Renal pelvis (tissue), 12 donors: ENCODE data around the gene RSU1. TPM values are rescaled to one million over a fixed set of nuclear protein-coding genes. Genes with fewer than 3 reads are reported as not detected.

Experiments
- DNase-seq: peaks from one replicate; pipeline ENCODE4 v3.0.0-alpha.2; 2013
- long read RNA-seq, 16 experiments: transcript quantifications; one replicate each; lab custom pipeline, GENCODE V29; 2026
- polyA plus RNA-seq, 3 donors: library from polyadenylated mRNA; unstranded; fragments of 120-200 nt; gene quantifications; one replicate each; pipeline ENCODE4 v1.2.1, GENCODE V29; 2013; ENCODE audit not compliant: insufficient read length in 3 of 3

Gene RSU1
- 10 to 100 TPM; 68.5 to 72.9 (median 69.7) TPM for polyA plus RNA-seq
- long read RNA-seq, donor 1, transcript RSU1-205 (8 exons, 3,639 nt): minor isoform, 7 of 42 reads
- long read RNA-seq, donor 1, transcript RSU1-201 (9 exons, 3,834 nt): major isoform, 30 of 42 reads
- long read RNA-seq, donor 1, transcript RSU1-203 (8 exons, 3,919 nt): minor isoform, 5 of 42 reads
- long read RNA-seq, donor 1, partial matches to known transcripts: 0 of 42 reads
- long read RNA-seq, donor 1, other reads (novel, unspliced or antisense): 0 of 42 reads
- long read RNA-seq, donor 2, transcript RSU1-203 (8 exons, 3,919 nt): minor isoform, 6 of 47 reads
- long read RNA-seq, donor 2, transcript RSU1-201 (9 exons, 3,834 nt): major isoform, 27 of 47 reads
- long read RNA-seq, donor 2, transcript RSU1-205 (8 exons, 3,639 nt): minor isoform, 9 of 47 reads
- long read RNA-seq, donor 2, partial matches to known transcripts: 5 of 47 reads
- long read RNA-seq, donor 2, other reads (novel, unspliced or antisense): 0 of 47 reads
- long read RNA-seq, donor 3, transcript RSU1-201 (9 exons, 3,834 nt): major isoform, 18 of 24 reads
- long read RNA-seq, donor 3, partial matches to known transcripts: 0 of 24 reads
- long read RNA-seq, donor 3, other reads (novel, unspliced or antisense): 0 of 24 reads
- long read RNA-seq, donor 4, transcript RSU1-201 (9 exons, 3,834 nt): major isoform, 30 of 47 reads
- long read RNA-seq, donor 4, transcript RSU1-205 (8 exons, 3,639 nt): minor isoform, 10 of 47 reads
- long read RNA-seq, donor 4, partial matches to known transcripts: 5 of 47 reads
- long read RNA-seq, donor 4, other reads (novel, unspliced or antisense): 0 of 47 reads
- long read RNA-seq, donor 5, transcript RSU1-201 (9 exons, 3,834 nt): major isoform, 10 of 14 reads
- long read RNA-seq, donor 5, partial matches to known transcripts: 0 of 14 reads
- long read RNA-seq, donor 5, other reads (novel, unspliced or antisense): 0 of 14 reads
- long read RNA-seq, donor 6, transcript RSU1-201 (9 exons, 3,834 nt): major isoform, 18 of 27 reads
- long read RNA-seq, donor 6, transcript RSU1-203 (8 exons, 3,919 nt): minor isoform, 6 of 27 reads
- long read RNA-seq, donor 6, partial matches to known transcripts: 0 of 27 reads
- long read RNA-seq, donor 6, other reads (novel, unspliced or antisense): 0 of 27 reads
- long read RNA-seq, donor 7, transcript RSU1-201 (9 exons, 3,834 nt): major isoform, 18 of 32 reads
- long read RNA-seq, donor 7, transcript RSU1-205 (8 exons, 3,639 nt): minor isoform, 10 of 32 reads
- long read RNA-seq, donor 7, partial matches to known transcripts: 0 of 32 reads
- long read RNA-seq, donor 7, other reads (novel, unspliced or antisense): 0 of 32 reads
- long read RNA-seq, donor 8, transcript RSU1-201 (9 exons, 3,834 nt): major isoform, 13 of 20 reads
- long read RNA-seq, donor 8, partial matches to known transcripts: 0 of 20 reads
- long read RNA-seq, donor 8, other reads (novel, unspliced or antisense): 0 of 20 reads
- long read RNA-seq, donor 9, transcript RSU1-205 (8 exons, 3,639 nt): minor isoform, 9 of 37 reads
- long read RNA-seq, donor 9, transcript RSU1-201 (9 exons, 3,834 nt): major isoform, 25 of 37 reads
- long read RNA-seq, donor 9, partial matches to known transcripts: 0 of 37 reads
- long read RNA-seq, donor 9, other reads (novel, unspliced or antisense): 0 of 37 reads
- long read RNA-seq, donor 10, transcript RSU1-205 (8 exons, 3,639 nt): minor isoform, 5 of 23 reads
- long read RNA-seq, donor 10, transcript RSU1-201 (9 exons, 3,834 nt): major isoform, 15 of 23 reads
- long read RNA-seq, donor 10, partial matches to known transcripts: 0 of 23 reads
- long read RNA-seq, donor 10, other reads (novel, unspliced or antisense): 0 of 23 reads
- long read RNA-seq, donor 11, transcript RSU1-201 (9 exons, 3,834 nt): major isoform, 13 of 19 reads
- long read RNA-seq, donor 11, partial matches to known transcripts: 0 of 19 reads
- long read RNA-seq, donor 11, other reads (novel, unspliced or antisense): 0 of 19 reads
- long read RNA-seq, donor 12, transcript RSU1-205 (8 exons, 3,639 nt): minor isoform, 7 of 77 reads
- long read RNA-seq, donor 12, transcript RSU1-201 (9 exons, 3,834 nt): major isoform, 42 of 77 reads
- long read RNA-seq, donor 12, transcript RSU1-203 (8 exons, 3,919 nt): minor isoform, 6 of 77 reads
- long read RNA-seq, donor 12, partial matches to known transcripts: 22 of 77 reads
- long read RNA-seq, donor 12, other reads (novel, unspliced or antisense): 0 of 77 reads
- long read RNA-seq, donor 13, transcript RSU1-201 (9 exons, 3,834 nt): major isoform, 8 of 11 reads
- long read RNA-seq, donor 13, partial matches to known transcripts: 0 of 11 reads
- long read RNA-seq, donor 13, other reads (novel, unspliced or antisense): 0 of 11 reads
- long read RNA-seq, donor 14: 0 reads
- long read RNA-seq, donor 15, transcript RSU1-201 (9 exons, 3,834 nt): major isoform, 46 of 58 reads
- long read RNA-seq, donor 15, transcript RSU1-205 (8 exons, 3,639 nt): minor isoform, 7 of 58 reads
- long read RNA-seq, donor 15, transcript RSU1-203 (8 exons, 3,919 nt): minor isoform, 5 of 58 reads
- long read RNA-seq, donor 15, partial matches to known transcripts: 0 of 58 reads
- long read RNA-seq, donor 15, other reads (novel, unspliced or antisense): 0 of 58 reads
- long read RNA-seq, donor 16, transcript RSU1-205 (8 exons, 3,639 nt): minor isoform, 7 of 44 reads
- long read RNA-seq, donor 16, transcript RSU1-201 (9 exons, 3,834 nt): major isoform, 28 of 44 reads
- long read RNA-seq, donor 16, partial matches to known transcripts: 6 of 44 reads
- long read RNA-seq, donor 16, other reads (novel, unspliced or antisense): 0 of 44 reads

- peak; percentile 100 for DNase-seq
Measured at GRCh38 chr10:16817125-16818019, at the start of gene RSU1. Gene RSU1, minus strand, starts transcription at chr10:16817424. Its CDS starts 343 bp downstream, at chr10:16817081.

GRCh38 chr10:16866541-16867275 lies 49.5 kb upstream of the RSU1 start:
- no peak for DNase-seq

GRCh38 chr10:16865766-16866165 lies 48.5 kb upstream of the RSU1 start:
- no peak for DNase-seq

GRCh38 chr10:16863766-16864165 lies 46.5 kb upstream of the RSU1 start:
- DNase-seq: no peak

GRCh38 chr10:16857419-16857818 lies 40.2 kb upstream of the RSU1 start:
- no peak for DNase-seq

- no peak for DNase-seq
Measured at GRCh38 chr10:16856567-16856966, 39.3 kb upstream of the RSU1 start.

- DNase-seq: no peak
Measured at GRCh38 chr10:16856092-16856491, 38.9 kb upstream of the RSU1 start.

- no peak for DNase-seq
Measured at GRCh38 chr10:16854623-16855022, 37.4 kb upstream of the RSU1 start.

- no peak for DNase-seq
Measured at GRCh38 chr10:16853809-16854208, 36.6 kb upstream of the RSU1 start.

- peak; percentile 35 for DNase-seq
Measured at GRCh38 chr10:16853201-16853600, 36.0 kb upstream of the RSU1 start.

GRCh38 chr10:16852624-16853023 lies 35.4 kb upstream of the RSU1 start:
- no peak for DNase-seq

- DNase-seq: no peak
Measured at GRCh38 chr10:16848562-16849154, 31.4 kb upstream of the RSU1 start.

GRCh38 chr10:16847644-16848043 lies 30.4 kb upstream of the RSU1 start:
- DNase-seq: no peak

GRCh38 chr10:16845248-16845647 lies 28.0 kb upstream of the RSU1 start:
- DNase-seq: no peak

- peak; percentile 65 for DNase-seq
Measured at GRCh38 chr10:16843252-16843870, 26.1 kb upstream of the RSU1 start.

- no peak for DNase-seq
Measured at GRCh38 chr10:16835228-16835627, 18.0 kb upstream of the RSU1 start.
